OCI-LY3 (cell line): ENCODE measurements around the gene ADAD2.

Experiments
- CTCF ChIP-seq: fragments of 200-600, 300-600 bp; sonication (generic); IDR thresholded peaks from 2 replicates; pipeline ENCODE4 v1.5.1; 2014; ENCODE audit warnings: antibody characterized with exemption, low read length, low read depth
- EZH2phosphoT487 ChIP-seq: fragments of 200-600 bp; shearing (Covaris generic); IDR thresholded peaks from 2 replicates; pipeline ENCODE4 v1.6.1; 2018; ENCODE audit warnings: antibody characterized with exemption, mixed run types, low read depth

GRCh38 chr16:84224554-84224953, 33.6 kb downstream of the ADAD2 start:
- TF ChIP-seq CTCF (no peak), EZH2phosphoT487 (no peak)
